Karpas-422 (cell line): ENCODE data around the gene EVL. TPM values are rescaled to one million over a fixed set of nuclear protein-coding genes. Genes with fewer than 3 reads are reported as not detected.

Experiments used
- DNase-seq: peaks from one replicate; pipeline ENCODE4 v3.0.0-alpha.2; 2015
- H2AFZ ChIP-seq: fragments of 200-600 bp; sonication (generic); 2 replicates; pipeline ENCODE4 v1.6.1; 2014; ENCODE audit warnings: antibody characterized with exemption, low read length, mixed read lengths
- H3K27ac ChIP-seq: fragments of 200-600 bp; sonication (generic); 2 replicates; pipeline ENCODE4 v1.5.1; 2014; ENCODE audit warnings: mild to moderate bottlenecking, low read length, moderate library complexity
- H3K27me3 ChIP-seq: fragments of 200-600 bp; sonication (generic); 2 replicates; pipeline ENCODE4 v1.6.1; 2014; ENCODE audit warnings: low read length, mixed read lengths
- H3K36me3 ChIP-seq: fragments of 200-600 bp; sonication (generic); 2 replicates; pipeline ENCODE4 v1.6.1; 2014; ENCODE audit warnings: low read length, mixed read lengths; ENCODE audit not compliant: insufficient read depth
- H3K4me1 ChIP-seq: fragments of 200-600 bp; sonication (generic); 2 replicates; pipeline ENCODE4 v1.6.1; 2014; ENCODE audit warnings: mild to moderate bottlenecking, low read length, mixed read lengths
- H3K4me2 ChIP-seq: fragments of 200-600 bp; sonication (generic); 2 replicates; pipeline ENCODE4 v1.6.1; 2014; ENCODE audit warnings: low read length, low read depth, mild to moderate bottlenecking; ENCODE audit not compliant: poor library complexity, severe bottlenecking
- H3K4me3 ChIP-seq: fragments of 200-600 bp; sonication (generic); 2 replicates; pipeline ENCODE4 v1.5.1; 2014; ENCODE audit warnings: mild to moderate bottlenecking, antibody characterized with exemption, low read length, mixed read lengths
- H3K79me2 ChIP-seq: fragments of 200-600 bp; sonication (generic); 2 replicates; pipeline ENCODE4 v1.6.1; 2014; ENCODE audit warnings: mild to moderate bottlenecking, low read length, mixed read lengths
- H3K9ac ChIP-seq: fragments of 200-600 bp; sonication (generic); 2 replicates; pipeline ENCODE4 v1.6.0; 2014; ENCODE audit warnings: low read length
- H3K9me2 ChIP-seq: fragments of 200-600 bp; sonication (generic), shearing (Covaris generic); replicated peaks from 2 replicates; pipeline ENCODE4 v1.6.0; 2014; ENCODE audit warnings: mild to moderate bottlenecking, low read length, moderate library complexity; ENCODE audit not compliant: insufficient read depth
- H3K9me3 ChIP-seq: fragments of 300-700, 200-600 bp; sonication (generic); 2 replicates; pipeline ENCODE4 v1.6.1; 2014; ENCODE audit warnings: low read length, mixed read lengths
- H4K20me1 ChIP-seq: fragments of 200-600 bp; sonication (generic); 2 replicates; pipeline ENCODE4 v1.6.1; 2014; ENCODE audit warnings: mild to moderate bottlenecking, antibody characterized with exemption, low read length, low read depth; ENCODE audit not compliant: insufficient read depth
- total RNA-seq: library from RNA; depleted of rRNA; stranded (reverse); fragments of >200 nt; shearing (Covaris generic); gene quantifications from 2 replicates; pipeline ENCODE4 v1.2.3, GENCODE V29; 2014; ENCODE audit warnings: low replicate concordance

Gene EVL
- total RNA-seq, 1 experiment from 2014 or later: 3.5 TPM

DNA sequence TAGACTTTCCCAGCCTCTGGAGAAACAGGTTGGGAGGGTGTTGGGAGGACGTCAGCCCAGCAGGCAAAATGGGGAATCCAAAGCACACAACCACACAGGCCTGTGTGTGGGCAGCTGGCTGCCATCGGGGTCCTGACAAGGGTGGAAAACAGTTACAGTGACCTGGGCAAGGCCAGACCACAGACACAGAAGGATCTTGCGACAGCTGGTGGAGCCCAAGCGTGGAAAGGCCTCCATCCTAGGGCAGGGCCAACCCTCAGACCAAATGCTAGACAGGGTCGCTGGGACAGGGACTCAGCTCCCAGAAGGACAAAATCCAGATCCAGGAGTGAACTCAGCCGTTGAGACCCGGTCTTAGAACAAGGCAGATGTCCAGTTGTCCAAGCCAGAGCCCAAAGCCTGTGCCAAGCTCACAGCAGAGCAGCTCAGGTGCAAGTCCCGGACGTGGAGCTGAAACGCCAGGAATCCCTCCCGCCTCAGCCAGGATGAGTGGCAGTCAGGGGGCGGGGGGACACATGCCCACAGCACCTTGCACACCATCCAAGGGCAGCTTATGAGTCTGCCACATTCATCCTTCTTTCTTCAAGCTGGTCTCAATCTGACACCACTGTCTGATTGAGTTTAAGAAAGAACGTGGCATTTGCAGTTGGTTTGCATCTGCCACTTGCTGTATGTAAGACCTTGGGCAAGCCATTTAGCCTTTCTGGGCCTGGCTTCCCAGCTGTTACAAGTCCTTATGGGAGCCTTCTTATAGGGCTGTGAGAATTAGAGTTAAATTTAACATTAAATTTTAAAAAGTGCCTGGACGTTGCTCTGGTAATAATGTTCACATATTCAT lies 56.6 kb downstream of the EVL start:
- H3K36me3 ChIP-seq: no peaks in the 10 kb centered on the region

GRCh38 chr14:100122481-100123223 lies 57.4 kb downstream of the EVL start:
- no peaks in the 10 kb centered on the region for H3K36me3 ChIP-seq
- no peak overlapping the region for H3K27ac ChIP-seq
- no peak overlapping the region for H3K9ac ChIP-seq
- peak; percentile 60 for DNase-seq
- no peak overlapping the region for H3K4me2 ChIP-seq
- H3K79me2 ChIP-seq: no peaks in the 10 kb centered on the region
- no peaks in the 10 kb centered on the region for H3K27me3 ChIP-seq
- H3K9me2 ChIP-seq: no peaks in the 10 kb centered on the region
- H3K4me1 ChIP-seq: no peaks in the 10 kb centered on the region
- no peak overlapping the region for H3K4me3 ChIP-seq
- H2AFZ ChIP-seq: no peak overlapping the region
- no peaks in the 10 kb centered on the region for H3K9me3 ChIP-seq
- no peaks in the 10 kb centered on the region; the same call in 1 of the 2 replicates for H4K20me1 ChIP-seq

More for the DNA sequence above, 56.6 kb downstream of the EVL start:
- H3K9me3 ChIP-seq: no peaks in the 10 kb centered on the region
- H3K4me3 ChIP-seq: no peak overlapping the region
- H3K9ac ChIP-seq: no peak overlapping the region
- H4K20me1 ChIP-seq: no peaks in the 10 kb centered on the region; the same call in 1 of the 2 replicates
- H3K27me3 ChIP-seq: no peaks in the 10 kb centered on the region
- H3K4me1 ChIP-seq: no peaks in the 10 kb centered on the region
- no peak overlapping the region for H3K4me2 ChIP-seq
- H3K9me2 ChIP-seq: no peaks in the 10 kb centered on the region
- H3K79me2 ChIP-seq: no peaks in the 10 kb centered on the region
- no peak for DNase-seq
- no peak overlapping the region for H3K27ac ChIP-seq
- H2AFZ ChIP-seq: no peak overlapping the region

DNA sequence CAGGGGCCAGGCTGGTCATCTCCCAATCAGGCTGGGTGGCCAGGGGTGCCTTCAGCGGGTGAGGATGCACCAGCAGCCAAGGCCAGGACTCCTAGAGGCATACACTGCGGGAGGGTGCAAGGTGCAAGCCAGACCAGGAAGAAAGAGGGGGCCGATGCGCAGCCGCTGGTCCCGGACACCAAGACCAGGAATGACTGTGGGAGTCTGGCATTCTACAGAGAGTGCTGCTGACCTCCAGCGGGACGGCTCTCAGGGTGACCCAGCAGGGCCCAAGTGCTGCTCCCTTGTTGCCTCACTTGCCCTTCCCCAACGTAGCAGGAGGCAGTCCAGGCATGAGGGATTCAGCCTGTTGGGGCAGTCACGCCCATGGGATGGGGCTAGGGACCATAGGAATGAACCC lies 58.4 kb downstream of the EVL start:
- no peaks in the 10 kb centered on the region for H3K36me3 ChIP-seq
- no peak overlapping the region for H3K27ac ChIP-seq
- H3K9me3 ChIP-seq: no peaks in the 10 kb centered on the region
- no peak overlapping the region for H3K4me2 ChIP-seq
- H2AFZ ChIP-seq: no peak overlapping the region
- H3K27me3 ChIP-seq: no peaks in the 10 kb centered on the region
- H3K79me2 ChIP-seq: no peaks in the 10 kb centered on the region
- no peaks in the 10 kb centered on the region for H3K4me1 ChIP-seq
- DNase-seq: no peak
- H3K9ac ChIP-seq: no peak overlapping the region
- H3K9me2 ChIP-seq: no peaks in the 10 kb centered on the region
- H4K20me1 ChIP-seq: no peaks in the 10 kb centered on the region
- H3K4me3 ChIP-seq: no peak overlapping the region

DNA sequence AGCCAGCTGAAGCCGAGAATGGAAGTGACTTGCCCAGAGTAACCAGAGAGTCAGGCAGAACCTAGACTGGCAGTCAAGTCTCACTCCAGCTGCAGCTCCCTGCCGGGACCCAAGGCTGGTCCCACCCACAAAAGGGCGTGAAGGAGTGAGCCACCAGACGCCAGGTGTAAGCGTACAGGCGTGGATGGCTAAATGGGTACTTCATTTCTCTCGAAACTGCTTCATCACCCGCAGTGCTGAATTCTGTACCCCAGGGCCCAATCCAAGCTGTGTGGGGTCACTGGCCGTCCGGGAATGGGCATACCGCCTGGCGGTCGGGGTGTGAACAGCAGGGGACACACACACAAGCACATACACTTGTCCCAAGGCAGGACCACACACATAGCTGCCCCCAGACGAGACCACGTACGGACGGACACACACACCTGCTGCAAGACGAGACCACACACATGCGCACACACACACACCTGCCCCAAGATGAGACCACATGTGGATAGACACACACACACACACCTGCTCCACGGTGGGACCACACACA lies 59.4 kb downstream of the EVL start:
- Histone ChIP-seq H2AFZ (no peak overlapping the region), H3K4me2 (no peak overlapping the region), H3K27ac (no peak overlapping the region), H3K4me1 (no peaks in the 10 kb centered on the region), H3K4me3 (no peak overlapping the region), H3K79me2 (no peaks in the 10 kb centered on the region), H3K9me2 (no peaks in the 10 kb centered on the region), H3K9me3 (no peaks in the 10 kb centered on the region), H4K20me1 (no peaks in the 10 kb centered on the region), H3K27me3 (no peaks in the 10 kb centered on the region), H3K36me3 (no peaks in the 10 kb centered on the region), H3K9ac (no peak overlapping the region)
- DNase-seq: no peak

DNA sequence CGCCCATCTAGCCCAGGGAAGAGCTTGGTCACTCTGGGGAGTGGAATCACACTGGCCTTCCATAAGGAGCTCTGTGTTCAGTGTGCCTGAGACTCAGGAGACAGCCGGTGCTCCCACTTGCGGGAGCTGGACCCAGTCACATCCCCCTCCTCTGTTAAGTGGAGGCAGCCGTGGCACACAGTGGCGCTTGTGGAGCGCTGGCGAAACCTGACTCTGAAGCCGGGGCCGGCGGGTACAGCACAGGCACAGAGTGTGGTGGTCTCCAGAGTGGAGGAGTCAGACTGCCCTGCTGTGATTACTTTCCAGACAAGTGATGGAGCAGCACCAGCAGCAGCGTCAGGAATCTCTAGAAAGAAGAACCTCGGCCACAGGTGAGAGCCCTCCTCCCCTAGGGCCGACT lies 61.2 kb downstream of the EVL start:
- Histone ChIP-seq H3K79me2 (no peaks in the 10 kb centered on the region), H2AFZ (no peak overlapping the region), H3K4me1 (no peaks in the 10 kb centered on the region), H3K4me2 (no peak overlapping the region), H3K27me3 (no peaks in the 10 kb centered on the region), H4K20me1 (no peaks in the 10 kb centered on the region), H3K27ac (no peak overlapping the region), H3K36me3 (no peaks in the 10 kb centered on the region), H3K9me2 (no peaks in the 10 kb centered on the region), H3K9me3 (no peaks in the 10 kb centered on the region), H3K9ac (no peak overlapping the region), H3K4me3 (no peak overlapping the region)
- DNase-seq: no peak

DNA sequence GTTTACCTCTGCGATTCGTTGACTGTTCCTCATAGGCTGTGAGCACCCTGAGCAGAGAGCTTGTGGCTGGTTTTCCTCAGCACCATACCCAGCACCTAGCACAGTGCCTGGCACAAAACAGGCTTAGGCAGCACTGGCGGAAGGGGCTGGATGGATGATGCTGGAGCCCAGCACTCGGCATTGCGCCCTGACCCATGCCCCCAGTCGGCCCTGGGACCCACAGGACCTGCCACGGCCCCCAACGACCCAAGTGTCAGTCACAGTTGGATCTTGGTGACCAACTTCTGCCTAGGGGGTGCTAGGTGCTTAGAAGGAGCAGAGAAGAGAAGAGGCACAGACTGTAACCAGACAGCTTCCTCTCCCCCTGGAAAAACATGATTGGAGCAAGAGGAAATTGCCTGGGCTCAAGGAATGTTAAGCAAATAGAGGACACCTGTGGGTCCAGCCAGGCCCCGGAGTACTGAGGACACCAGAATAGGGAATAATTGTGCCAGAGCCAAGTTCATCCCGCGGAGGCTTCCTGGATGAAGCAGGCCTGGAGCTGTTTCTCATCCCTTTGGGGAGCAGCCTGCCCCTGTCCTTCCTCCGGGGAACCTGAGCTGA lies 62.7 kb downstream of the EVL start:
- Histone ChIP-seq H2AFZ (no peak overlapping the region), H3K36me3 (no peaks in the 10 kb centered on the region), H3K9me3 (no peaks in the 10 kb centered on the region), H3K4me1 (no peaks in the 10 kb centered on the region), H4K20me1 (no peaks in the 10 kb centered on the region), H3K4me2 (no peak overlapping the region), H3K9me2 (no peaks in the 10 kb centered on the region), H3K79me2 (no peaks in the 10 kb centered on the region), H3K27me3 (no peaks in the 10 kb centered on the region), H3K27ac (no peak overlapping the region), H3K4me3 (no peak overlapping the region), H3K9ac (no peak overlapping the region)
- DNase-seq: no peak

GRCh38 chr14:100128688-100129087 lies 63.5 kb downstream of the EVL start:
- DNase-seq: no peak
- H3K4me2 ChIP-seq: no peak overlapping the region
- no peaks in the 10 kb centered on the region for H3K9me2 ChIP-seq
- no peaks in the 10 kb centered on the region for H3K4me1 ChIP-seq
- no peaks in the 10 kb centered on the region for H3K9me3 ChIP-seq
- H3K27me3 ChIP-seq: no peaks in the 10 kb centered on the region
- no peak overlapping the region for H3K4me3 ChIP-seq
- no peaks in the 10 kb centered on the region for H3K79me2 ChIP-seq
- H2AFZ ChIP-seq: no peak overlapping the region
- H3K36me3 ChIP-seq: no peaks in the 10 kb centered on the region
- H4K20me1 ChIP-seq: no peaks in the 10 kb centered on the region
- no peak overlapping the region for H3K9ac ChIP-seq
- no peak overlapping the region for H3K27ac ChIP-seq

DNA sequence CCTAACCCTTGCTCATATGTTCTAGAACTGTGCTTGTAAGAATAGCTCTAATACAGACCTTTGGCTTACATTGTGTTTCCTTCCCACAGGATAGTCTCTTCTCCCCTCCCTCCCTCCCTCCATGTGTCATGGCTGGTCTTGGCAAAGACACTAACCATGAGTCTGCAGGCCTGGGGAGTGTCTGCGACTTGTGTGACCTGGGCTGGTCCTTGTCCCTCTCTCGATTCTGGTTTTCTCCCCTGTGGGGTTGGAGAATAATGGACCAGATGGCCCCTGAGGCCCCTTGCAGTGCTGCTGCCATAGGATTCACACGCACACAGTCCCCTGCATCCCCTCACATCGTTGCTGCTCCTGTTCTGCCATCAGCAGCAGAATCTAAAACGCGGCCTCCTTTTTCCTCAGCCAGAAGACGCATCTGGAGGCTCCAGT lies 64.0 kb downstream of the EVL start:
- Histone ChIP-seq H3K4me3 (no peak overlapping the region), H3K27me3 (no peaks in the 10 kb centered on the region), H3K9me3 (no peaks in the 10 kb centered on the region), H3K27ac (no peak overlapping the region), H3K36me3 (no peaks in the 10 kb centered on the region), H4K20me1 (no peaks in the 10 kb centered on the region), H3K79me2 (no peaks in the 10 kb centered on the region), H3K9ac (no peak overlapping the region), H3K4me1 (no peaks in the 10 kb centered on the region), H2AFZ (no peak overlapping the region), H3K9me2 (no peaks in the 10 kb centered on the region), H3K4me2 (no peak overlapping the region)
- no peak for DNase-seq
